GM19463 (cell line): ENCODE results near the gene UTS2.

Source experiments
- ATAC-seq: cut with Tn5 transposase; IDR thresholded peaks from one replicate; pipeline ENCODE4 v1.9.1; 2021; ENCODE audit warnings: mild to moderate bottlenecking, moderate library complexity; ENCODE audit not compliant: unreplicated experiment

UTS2 gene

GRCh38 chr1:7813677-7814373 lies 39.0 kb downstream of the UTS2 start:
- no peak for ATAC-seq

- ATAC-seq, result no peak
These were observed 41.4 kb downstream of the UTS2 start for GRCh38 chr1:7811476-7811875.

GRCh38 chr1:7810395-7810794 lies 42.5 kb downstream of the UTS2 start:
- ATAC-seq, result no peak

- no peak for ATAC-seq
These were observed 43.1 kb downstream of the UTS2 start for GRCh38 chr1:7809742-7810141.

GRCh38 chr1:7808253-7808844 lies 44.5 kb downstream of the UTS2 start:
- ATAC-seq, result no peak

- no peak for ATAC-seq
These were observed 47.4 kb downstream of the UTS2 start for GRCh38 chr1:7805460-7805859.
